HG02884 (cell line): ENCODE measurements around the gene TBC1D14.

Source experiments
- ATAC-seq: cut with Tn5 transposase; IDR thresholded peaks from one replicate; pipeline ENCODE4 v1.9.1; 2021; ENCODE audit warnings: mild to moderate bottlenecking, moderate library complexity; ENCODE audit not compliant: unreplicated experiment

TBC1D14 gene

GRCh38 chr4:7016086-7016485 lies 106.5 kb downstream of the TBC1D14 start:
- ATAC-seq, result no peak

- ATAC-seq, result no peak
These were observed 106.9 kb downstream of the TBC1D14 start for GRCh38 chr4:7016512-7016911.

DNA sequence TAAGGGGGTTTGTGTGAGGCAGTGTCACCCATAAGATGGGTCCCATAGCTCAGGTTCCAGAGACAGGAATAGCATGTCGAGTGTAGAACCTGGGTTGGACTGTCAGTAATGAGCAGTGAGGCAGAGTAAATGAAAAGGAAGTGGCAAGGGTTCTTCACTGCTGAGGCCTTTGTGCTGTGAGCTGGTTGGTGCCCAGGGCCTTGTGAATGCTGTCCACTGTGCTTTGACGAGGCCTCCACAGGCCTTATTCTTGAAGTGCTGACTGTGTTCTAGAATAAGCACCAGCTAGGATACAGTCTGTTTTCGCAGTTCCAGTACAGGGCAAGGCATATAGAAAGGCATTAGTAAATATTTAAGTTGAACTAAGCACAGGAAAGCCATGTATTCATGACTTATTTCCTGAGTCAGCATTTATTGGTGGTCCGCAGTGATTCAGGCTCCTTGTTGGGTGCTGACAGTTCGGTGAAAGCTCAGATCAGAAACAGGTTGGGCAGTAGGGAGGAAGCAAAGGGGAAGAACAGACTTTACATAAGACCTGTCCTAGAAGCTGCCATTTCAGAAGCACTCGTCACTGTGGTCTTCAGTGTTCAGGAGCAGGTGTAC lies 107.9 kb downstream of the TBC1D14 start:
- no peak for ATAC-seq

- ATAC-seq, result no peak
These were observed 108.7 kb downstream of the TBC1D14 start for GRCh38 chr4:7018281-7018680.

DNA sequence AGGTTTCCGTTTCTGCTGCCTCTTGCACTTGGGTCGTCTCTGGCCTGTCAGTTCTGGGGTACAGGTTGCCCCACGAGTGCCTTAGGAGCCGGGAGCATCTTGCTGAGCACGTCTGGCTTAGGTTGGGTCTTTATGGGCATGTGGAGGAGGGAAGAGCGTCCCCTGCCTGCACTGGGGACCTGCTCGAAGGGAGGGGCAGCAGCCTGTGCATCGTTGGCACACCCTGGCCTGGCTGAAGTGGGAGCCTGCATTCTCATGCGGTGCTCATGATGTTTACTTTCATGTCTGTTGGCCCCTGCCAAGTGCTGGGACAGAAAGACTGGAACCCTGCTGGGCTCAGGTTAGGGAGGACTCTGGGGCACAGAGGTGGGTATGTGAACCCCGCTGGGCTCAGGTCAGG lies 109.7 kb downstream of the TBC1D14 start:
- ATAC-seq, result no peak

DNA sequence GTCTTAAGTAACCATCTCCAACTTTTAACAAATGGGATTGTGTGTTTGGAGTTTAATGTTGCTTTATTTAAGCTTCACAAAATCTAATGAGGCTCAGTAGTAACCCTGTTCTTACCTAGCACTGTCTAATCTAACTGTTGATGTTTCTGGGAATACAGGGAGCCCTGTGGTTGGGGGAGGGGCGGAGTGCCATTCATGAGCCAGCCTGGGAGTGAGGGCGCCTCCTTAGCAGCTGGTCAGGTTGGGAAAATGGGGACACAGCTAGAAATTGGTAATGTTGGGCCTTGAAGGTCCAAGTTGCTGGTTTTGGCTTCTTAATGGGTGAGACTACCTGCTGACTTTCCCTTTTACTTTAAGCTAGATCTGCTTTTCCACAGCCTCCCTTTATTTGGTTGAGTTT lies 110.7 kb downstream of the TBC1D14 start:
- ATAC-seq, result no peak

DNA sequence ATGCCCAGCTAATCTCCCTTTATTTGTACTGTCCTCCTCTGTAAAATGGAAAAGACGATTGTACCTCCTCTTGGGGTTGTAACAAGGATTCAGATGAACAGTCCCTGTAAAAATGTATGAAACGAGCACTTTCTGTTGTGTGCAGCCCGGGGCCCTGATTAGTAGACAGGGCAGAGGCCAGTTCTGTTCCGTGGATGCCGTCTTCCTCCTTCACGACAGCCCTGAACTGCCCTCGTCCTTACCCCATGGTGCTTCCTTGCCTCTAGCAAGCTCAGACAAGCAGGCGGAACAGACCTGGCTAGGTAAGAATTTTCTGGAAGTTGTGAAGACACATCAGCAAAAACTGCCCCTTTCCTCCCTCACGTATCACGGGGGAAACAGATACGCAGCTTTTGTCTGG lies 111.2 kb downstream of the TBC1D14 start:
- ATAC-seq, result no peak

- ATAC-seq, result no peak
These were observed 111.7 kb downstream of the TBC1D14 start for GRCh38 chr4:7021355-7021754.

DNA sequence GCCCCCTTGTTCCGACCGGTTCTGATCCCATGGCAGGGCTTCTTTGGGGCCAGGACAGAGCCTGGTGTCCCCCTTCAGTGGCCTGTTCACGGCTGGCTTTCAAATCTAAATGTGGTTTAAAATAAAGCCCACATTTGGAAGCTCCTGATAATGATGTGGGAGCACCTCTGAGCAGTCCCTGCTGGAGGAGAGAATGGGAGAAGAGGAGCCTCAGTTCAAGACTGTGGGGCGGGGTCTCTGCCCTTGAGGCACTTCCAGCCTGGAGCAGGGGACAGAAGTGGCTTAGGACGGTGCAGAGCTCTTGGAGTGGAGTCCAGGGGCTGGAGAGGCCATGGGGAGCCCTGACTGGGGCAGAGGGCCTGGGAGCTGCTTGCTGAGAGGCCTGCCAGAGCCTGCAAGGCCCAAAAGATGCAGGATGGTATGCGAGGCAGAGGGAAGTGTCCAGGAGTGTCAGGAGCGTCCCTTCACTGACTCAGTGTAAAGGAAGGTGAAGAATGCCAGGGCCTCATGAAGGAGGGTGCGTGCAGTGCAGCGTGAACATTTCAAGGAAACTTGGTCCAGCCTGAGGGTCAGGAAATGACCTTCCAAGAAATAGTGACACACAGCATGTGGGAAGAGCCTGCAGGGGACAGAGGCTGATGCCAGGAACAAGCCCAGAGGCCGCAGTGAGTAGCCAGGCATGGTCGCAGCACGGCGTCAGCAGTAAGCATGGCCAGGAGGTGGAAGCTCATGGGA lies 112.5 kb downstream of the TBC1D14 start:
- ATAC-seq, result no peak

DNA sequence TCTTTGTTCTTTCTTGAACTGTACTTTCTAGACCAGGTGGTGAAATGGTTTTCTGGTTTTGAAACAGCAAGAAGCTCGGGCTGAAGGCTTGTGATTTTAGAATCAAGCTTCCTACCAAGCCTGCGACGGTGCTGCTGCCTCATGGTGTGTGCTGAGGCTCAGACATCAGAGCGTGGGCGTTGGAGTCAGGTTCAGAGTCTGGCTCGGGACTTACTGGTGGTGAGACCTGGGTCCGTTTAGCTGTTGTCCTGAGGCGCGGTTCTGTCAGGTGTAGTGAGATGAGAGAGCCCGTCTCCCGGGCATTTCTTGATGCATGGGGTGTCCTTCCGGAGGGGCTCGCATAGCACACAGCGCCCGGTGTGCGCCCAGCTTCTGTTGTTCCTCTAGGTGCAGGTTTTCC lies 113.9 kb downstream of the TBC1D14 start:
- ATAC-seq, result no peak

GRCh38 chr4:7023901-7024300 lies 114.3 kb downstream of the TBC1D14 start:
- ATAC-seq, result no peak

GRCh38 chr4:7024336-7024890 lies 114.8 kb downstream of the TBC1D14 start:
- ATAC-seq, result no peak

- no peak for ATAC-seq
These were observed 115.5 kb downstream of the TBC1D14 start for GRCh38 chr4:7025040-7025602.

- ATAC-seq, result no peak
These were observed 116.5 kb downstream of the TBC1D14 start for GRCh38 chr4:7026107-7026506.

DNA sequence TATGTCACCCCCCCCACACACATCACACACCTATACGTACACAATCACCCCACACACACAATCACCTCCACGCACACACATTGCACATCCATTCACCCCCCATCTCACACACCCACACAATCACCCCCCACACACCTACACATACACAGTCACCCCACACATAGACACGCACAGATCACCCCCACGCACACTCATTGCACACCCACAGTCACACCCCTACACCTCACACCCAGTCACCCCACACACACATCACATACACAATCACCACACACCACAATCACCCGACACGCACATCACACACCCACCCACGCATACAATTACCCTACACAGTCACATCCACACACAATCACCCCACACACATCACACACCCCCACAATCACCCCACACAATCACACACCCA lies 117.7 kb downstream of the TBC1D14 start:
- ATAC-seq, result no peak

DNA sequence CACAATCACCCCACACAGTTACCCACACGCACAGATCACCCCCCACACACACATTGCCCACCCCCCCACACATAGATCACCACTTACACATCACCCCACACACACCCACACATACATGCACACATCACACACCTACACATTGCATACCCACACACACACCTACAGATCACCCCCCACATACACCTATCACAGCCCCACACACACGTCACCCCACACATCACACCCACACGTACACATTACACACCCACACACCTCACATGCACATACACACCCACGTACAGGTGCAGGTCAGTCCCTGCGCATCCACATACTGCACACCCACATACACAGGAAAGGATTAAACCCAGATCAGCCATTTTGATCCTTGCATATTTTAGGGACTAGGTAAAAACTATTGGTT lies 118.3 kb downstream of the TBC1D14 start:
- ATAC-seq, result no peak

- ATAC-seq, result no peak
These were observed 119.6 kb downstream of the TBC1D14 start for GRCh38 chr4:7029212-7029611.

- ATAC-seq, result no peak
These were observed 120.3 kb downstream of the TBC1D14 start for GRCh38 chr4:7029921-7030320.

- no peak for ATAC-seq
These were observed 121.2 kb downstream of the TBC1D14 start for GRCh38 chr4:7030856-7031255.

- no peak for ATAC-seq
These were observed 122.2 kb downstream of the TBC1D14 start for GRCh38 chr4:7031558-7032449.

- no peak for ATAC-seq
These were observed 123.0 kb downstream of the TBC1D14 start for GRCh38 chr4:7032596-7032995.
